IPS-15b (cell line): ENCODE data around the gene RNF126.
"Not testable (repeated sequence)": the region's sequence is repeated elsewhere in the genome, so short reads cannot be mapped to it uniquely, and the experiment has no call there.

Experiments used
- H3K27me3 ChIP-seq: one replicate; pipeline ENCODE4 v1.6.1; 2013; ENCODE audit warnings: low read length; ENCODE audit not compliant: control insufficient read depth, insufficient read depth
- H3K36me3 ChIP-seq: one replicate; pipeline ENCODE4 v1.6.1; 2013; ENCODE audit warnings: low read length; ENCODE audit not compliant: control insufficient read depth, insufficient read depth
- H3K4me1 ChIP-seq: one replicate; pipeline ENCODE4 v1.6.1; 2013; ENCODE audit warnings: mild to moderate bottlenecking, low read length; ENCODE audit not compliant: control insufficient read depth, insufficient read depth
- H3K4me3 ChIP-seq: one replicate; pipeline ENCODE4 v1.5.1; 2013; ENCODE audit warnings: low read depth, low read length
- H3K9ac ChIP-seq: one replicate; pipeline ENCODE4 v1.6.1; 2013; ENCODE audit warnings: low read depth, mild to moderate bottlenecking, low read length
- H3K9me3 ChIP-seq: one replicate; pipeline ENCODE4 v1.6.1; 2013; ENCODE audit warnings: mild to moderate bottlenecking, low read length; ENCODE audit not compliant: control insufficient read depth, insufficient read depth

The RNF126 gene

DNA sequence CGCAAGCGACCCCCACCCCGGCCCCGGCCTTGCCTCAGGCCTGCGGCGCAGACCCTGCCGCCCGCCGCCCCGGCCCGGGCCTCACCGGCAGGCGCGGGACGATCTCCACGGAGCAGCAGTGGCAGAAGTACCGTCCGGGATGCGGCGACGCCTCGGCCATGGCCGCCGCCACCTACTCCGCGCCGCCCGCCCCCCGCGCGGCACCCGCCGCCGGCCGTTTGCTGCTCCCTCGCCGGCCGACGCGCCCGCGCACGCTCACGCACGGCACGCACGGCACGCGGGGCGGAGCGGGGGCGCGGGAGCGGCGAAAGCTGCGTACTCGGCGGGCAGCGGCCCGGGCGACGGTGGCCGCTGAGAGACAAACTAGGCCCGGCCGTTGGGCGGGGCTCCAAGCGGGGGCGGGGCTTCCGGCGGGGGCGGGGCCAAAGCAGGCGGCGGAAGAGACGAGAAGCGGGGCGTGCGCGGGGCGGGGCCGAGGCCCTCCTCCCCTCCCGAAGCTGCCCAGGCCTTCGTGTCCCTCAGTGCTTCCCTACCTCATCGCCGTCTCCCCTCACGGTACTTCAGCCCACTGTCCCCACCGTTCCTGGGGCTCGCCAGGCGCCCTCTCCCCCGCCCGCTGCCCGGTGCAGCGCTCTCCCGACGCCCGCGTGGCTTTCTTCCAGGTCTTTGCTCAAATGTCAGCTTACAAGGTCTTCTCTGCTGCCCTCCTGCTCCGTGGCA lies at the start of gene RNF126:
RNF126 (minus strand) TSS at position 253 of the 720 bp plus-strand sequence; CDS start at position 160, 93 bp downstream.
- Histone ChIP-seq H3K9ac (peak within 1 kb of the TSS; percentile 81), H3K4me3 (peak within 1 kb of the TSS; percentile 71), H3K27me3 (peaks cover 2% of the 10 kb centered on the region), H3K9me3 (no peaks in the 10 kb centered on the region), H3K36me3 (peaks cover 12% of the 10 kb centered on the region), H3K4me1 (peaks cover 2% of the 10 kb centered on the region)

DNA sequence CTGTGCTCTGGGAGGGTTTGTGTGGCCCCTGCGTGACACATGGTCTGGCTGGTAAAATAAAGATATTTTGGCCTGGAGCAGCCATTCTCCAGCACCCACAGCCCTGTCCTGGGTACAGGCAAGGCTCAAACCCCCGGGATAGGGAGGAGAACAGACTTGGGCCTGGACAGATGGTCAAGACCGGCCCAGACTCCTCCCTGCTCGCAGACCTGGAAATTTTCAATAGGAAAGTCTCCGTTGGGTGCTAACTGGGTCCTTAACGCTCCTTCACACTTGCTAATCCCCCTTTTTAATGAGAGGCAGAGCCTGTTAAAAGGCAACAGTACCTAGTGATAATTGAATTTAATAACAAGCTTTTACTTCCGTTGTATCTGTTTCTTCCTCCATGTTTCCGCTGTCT lies 48.2 kb upstream of the RNF126 start:
- H3K9me3 ChIP-seq = no peaks in the 10 kb centered on the region
- H3K36me3 ChIP-seq = no peaks in the 10 kb centered on the region
- peaks cover 5% of the 10 kb centered on the region for H3K4me1 ChIP-seq
- no peak overlapping the region for H3K4me3 ChIP-seq
- H3K27me3 ChIP-seq = no peaks in the 10 kb centered on the region
- no peak overlapping the region for H3K9ac ChIP-seq

GRCh38 chr19:710767-711166 lies 47.8 kb upstream of the RNF126 start:
- no peaks in the 10 kb centered on the region for H3K36me3 ChIP-seq
- no peak overlapping the region for H3K9ac ChIP-seq
- no peaks in the 10 kb centered on the region for H3K27me3 ChIP-seq
- H3K4me1 ChIP-seq = peaks cover 5% of the 10 kb centered on the region
- H3K9me3 ChIP-seq = no peaks in the 10 kb centered on the region
- no peak overlapping the region for H3K4me3 ChIP-seq

DNA sequence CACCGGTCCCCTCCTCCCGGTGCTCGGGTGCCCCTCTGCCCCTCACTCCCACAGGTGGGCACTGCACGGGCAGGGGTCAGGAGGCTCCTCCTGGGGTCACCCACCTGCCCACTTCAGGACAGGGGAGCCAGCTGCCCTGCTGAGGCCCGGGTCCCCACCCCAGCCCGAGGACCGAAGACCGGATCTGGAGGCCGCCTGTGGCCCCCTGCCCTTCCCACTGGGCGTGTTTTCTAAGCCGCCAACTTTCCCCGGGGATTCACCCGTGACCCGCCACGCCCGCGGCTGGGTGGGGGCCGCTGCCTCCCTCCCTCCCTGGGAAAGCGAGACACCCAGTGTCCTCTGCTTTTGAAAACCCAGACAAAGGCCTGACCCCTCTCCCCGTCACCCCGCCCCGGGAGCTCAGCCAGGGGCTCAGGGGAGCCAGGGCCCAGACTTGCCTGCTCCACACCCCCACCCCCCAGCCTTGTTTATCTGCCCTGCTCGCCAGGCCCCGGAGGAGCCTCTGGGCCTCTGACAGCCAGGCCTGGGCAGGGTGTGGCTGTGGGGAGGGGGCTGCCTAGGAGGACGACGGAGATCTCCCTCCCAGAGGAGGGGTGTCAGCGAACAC lies 47.1 kb upstream of the RNF126 start:
- no peak overlapping the region for H3K9ac ChIP-seq
- no peaks in the 10 kb centered on the region for H3K9me3 ChIP-seq
- H3K36me3 ChIP-seq = no peaks in the 10 kb centered on the region
- H3K4me3 ChIP-seq = peak overlapping the region; percentile 48
- peaks cover 5% of the 10 kb centered on the region for H3K4me1 ChIP-seq
- H3K27me3 ChIP-seq = no peaks in the 10 kb centered on the region

DNA sequence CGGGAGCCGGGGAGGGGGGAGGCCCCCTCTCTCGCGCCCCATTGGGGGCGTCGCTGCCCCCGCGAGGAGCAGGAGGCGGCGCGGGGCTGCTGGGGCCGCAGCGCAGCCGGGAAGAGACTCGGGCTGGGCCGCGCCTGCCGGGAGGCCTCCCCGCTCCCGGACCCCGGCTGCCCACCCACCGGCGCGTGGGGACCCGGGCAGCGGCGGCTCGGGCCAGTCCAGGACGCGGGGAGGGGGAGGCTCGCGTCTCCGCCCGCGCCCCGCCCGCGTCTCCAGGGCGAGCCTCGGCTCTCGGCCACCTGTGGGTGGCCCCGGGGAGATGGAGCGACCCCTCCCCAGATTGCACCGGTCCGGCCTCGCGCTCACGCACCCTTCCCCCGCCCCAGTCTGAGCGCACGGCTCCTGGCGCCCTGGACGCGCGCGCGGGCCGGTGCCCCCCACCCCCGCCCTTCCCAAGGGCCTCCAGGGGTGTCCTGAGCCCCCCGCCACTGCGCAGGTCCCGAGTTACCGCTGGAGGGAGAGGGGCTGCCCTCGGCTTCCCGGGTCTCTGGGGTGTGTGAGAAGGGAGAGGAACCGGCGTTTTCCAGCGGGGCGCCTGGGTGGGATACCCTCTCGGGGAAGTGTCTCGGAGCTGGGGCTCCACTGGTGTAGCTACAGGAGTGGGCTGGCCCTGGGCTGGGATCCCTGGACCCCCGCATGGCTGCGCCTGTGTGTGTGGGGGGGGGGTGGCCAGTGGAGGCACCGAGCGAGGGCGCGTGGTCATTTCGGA lies 46.4 kb upstream of the RNF126 start:
- Histone ChIP-seq H3K9ac (no peak overlapping the region), H3K4me1 (peaks cover 5% of the 10 kb centered on the region), H3K36me3 (no peaks in the 10 kb centered on the region), H3K4me3 (peak overlapping the region; percentile 48), H3K27me3 (no peaks in the 10 kb centered on the region), H3K9me3 (no peaks in the 10 kb centered on the region)

DNA sequence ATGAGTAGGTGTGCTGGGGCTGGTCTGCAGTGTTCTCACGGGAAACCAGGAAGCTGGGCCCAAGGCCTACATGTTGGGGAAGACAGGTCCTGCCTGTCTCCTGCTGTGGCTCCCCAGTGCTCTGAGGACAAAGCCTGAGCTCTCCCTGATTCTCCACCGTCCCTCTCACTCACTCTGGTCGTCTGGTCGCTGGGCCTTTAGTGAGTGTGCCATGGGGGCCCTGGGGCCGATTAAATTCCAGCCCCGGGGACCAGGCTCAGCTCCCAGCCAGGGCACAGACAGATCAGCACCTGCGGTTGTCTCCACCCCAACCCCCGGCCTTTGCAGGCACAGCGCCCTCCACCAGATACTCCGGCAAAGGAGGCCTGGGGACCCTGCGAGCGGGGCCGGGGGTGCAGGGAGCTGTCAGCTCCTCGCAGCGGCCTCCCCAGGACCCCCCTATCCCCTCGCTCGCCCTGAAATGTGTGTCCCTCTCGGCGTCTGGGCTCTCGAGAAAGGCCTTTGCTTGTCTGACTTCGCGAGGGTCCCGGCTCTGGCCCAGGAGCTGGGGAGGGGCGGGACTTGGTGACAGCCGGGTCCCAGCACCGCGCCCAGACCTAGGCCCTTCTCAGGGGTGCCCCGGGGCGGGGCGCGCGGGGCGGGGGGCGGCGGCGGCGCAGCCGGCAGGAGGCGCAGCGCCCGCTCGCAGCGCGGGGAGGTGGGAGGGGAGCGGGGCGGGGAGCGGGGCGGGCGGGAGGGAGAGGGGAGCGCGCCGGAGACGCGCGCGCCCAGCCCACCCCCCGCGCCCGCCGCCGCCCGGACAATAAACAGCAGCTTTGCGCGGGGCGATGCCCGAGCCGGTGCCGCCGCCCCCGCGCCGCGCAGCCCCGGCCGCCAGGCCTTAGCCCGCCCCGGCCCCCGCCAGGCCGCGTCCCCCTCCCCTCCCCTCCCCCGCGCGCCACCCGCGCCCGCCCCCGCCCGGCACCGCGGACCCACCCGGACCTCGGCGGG lies 45.4 kb upstream of the RNF126 start, which contains the start of gene PALM:
PALM (plus strand) TSS at position 782 of the 990 bp plus-strand sequence. CDS start 212 bp downstream, outside the sequence.
- H3K9me3 ChIP-seq = no peaks in the 10 kb centered on the region
- no peaks in the 10 kb centered on the region for H3K27me3 ChIP-seq
- H3K4me3 ChIP-seq = peak within 1 kb of the TSS; percentile 48
- peaks cover 5% of the 10 kb centered on the region for H3K4me1 ChIP-seq
- H3K9ac ChIP-seq = no peak within 1 kb of the TSS
- no peaks in the 10 kb centered on the region for H3K36me3 ChIP-seq

GRCh38 chr19:704447-704741 lies 41.4 kb upstream of the RNF126 start:
- H3K4me3 ChIP-seq = peak overlapping the region; percentile 63
- no peaks in the 10 kb centered on the region for H3K4me1 ChIP-seq
- H3K36me3 ChIP-seq = no peaks in the 10 kb centered on the region
- H3K9ac ChIP-seq = no peak overlapping the region
- no peaks in the 10 kb centered on the region for H3K9me3 ChIP-seq
- no peaks in the 10 kb centered on the region for H3K27me3 ChIP-seq

DNA sequence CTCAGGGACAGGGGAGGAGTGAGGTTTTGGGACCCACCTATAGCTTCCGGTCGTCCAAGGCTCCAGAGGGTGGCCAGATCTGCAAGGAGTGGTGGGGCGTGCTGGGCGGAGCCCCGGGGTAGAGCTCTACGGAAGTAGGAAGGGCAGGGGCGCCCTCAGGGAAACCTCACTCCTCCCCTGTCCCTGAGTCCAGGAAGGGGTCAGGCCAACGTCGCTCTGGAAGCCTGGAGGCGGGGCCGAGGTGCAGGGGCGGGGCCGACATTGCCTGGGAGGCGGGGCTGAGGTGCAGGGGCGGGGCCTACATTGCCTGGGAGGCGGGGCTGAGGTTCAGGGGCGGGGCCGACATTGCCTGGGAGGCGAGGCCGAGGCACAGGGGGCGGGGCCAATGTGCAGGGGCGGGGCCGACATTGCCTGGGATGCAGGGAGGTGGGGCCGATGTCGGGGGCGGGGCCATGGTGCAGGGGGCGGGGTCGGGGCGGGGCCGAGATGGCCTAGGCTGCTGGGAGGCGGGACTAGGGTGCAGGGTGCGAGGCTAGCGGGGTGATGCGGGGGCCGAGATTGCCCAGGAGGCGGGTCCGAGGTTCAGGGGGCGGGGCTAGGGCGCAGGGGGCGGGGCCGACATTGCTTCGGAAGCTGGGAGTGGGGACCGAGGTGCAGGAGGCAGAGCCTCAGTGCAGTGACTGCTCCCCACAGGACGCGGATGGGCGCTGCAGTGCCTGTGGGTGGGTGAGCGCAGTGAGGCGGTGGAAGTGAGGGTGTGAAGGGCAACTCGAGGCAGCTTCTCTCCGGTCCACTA lies 40.8 kb upstream of the RNF126 start:
- Histone ChIP-seq H3K9me3 (no peaks in the 10 kb centered on the region), H3K4me1 (no peaks in the 10 kb centered on the region), H3K27me3 (no peaks in the 10 kb centered on the region), H3K4me3 (peak overlapping the region; percentile 63), H3K9ac (no peak overlapping the region), H3K36me3 (no peaks in the 10 kb centered on the region)

GRCh38 chr19:703329-703650 lies 40.3 kb upstream of the RNF126 start:
- Histone ChIP-seq H3K9me3 (no peaks in the 10 kb centered on the region), H3K4me3 (peak overlapping the region; percentile 45), H3K4me1 (no peaks in the 10 kb centered on the region), H3K9ac (no peak overlapping the region), H3K27me3 (no peaks in the 10 kb centered on the region), H3K36me3 (no peaks in the 10 kb centered on the region)

GRCh38 chr19:702847-703246 lies 39.8 kb upstream of the RNF126 start:
- H3K4me3 ChIP-seq = peak overlapping the region; percentile 45
- H3K9me3 ChIP-seq, H3K4me1 ChIP-seq, H3K36me3 ChIP-seq, H3K27me3 ChIP-seq, H3K9ac ChIP-seq: not testable (repeated sequence)

DNA sequence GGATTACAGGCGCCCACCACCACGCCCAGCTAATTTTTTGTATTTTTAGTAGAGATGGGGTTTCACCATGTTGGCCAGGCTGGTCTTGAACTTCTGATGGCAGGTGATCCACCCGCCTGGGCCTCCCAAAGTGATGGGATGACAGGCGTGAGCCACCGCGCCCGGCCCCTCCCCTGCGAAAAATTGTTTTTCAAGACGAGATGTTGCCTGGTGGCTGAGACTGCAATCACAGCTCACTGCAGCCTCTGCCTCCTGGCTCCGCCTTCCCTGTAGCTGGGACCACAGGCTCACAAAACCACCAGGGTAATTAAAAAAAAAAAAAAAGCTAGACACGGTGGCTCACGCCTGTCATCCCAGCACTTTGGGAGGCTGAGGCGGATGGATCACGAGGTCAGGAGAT lies 36.9 kb upstream of the RNF126 start:
- not testable (repeated sequence) for H3K9ac ChIP-seq, H3K36me3 ChIP-seq, H3K9me3 ChIP-seq, H3K27me3 ChIP-seq, H3K4me1 ChIP-seq, H3K4me3 ChIP-seq
